Fibroblast of lung (primary cell): ENCODE results near the gene RAPGEF6. TPM values are rescaled to one million over a fixed set of nuclear protein-coding genes. Genes with fewer than 3 reads are reported as not detected.

Experiments used
- DNase-seq, 2 donors: peaks; one replicate each; pipeline versions ENCODE4 v3.0.0 to v3.0.0-alpha.2; 2010; ENCODE audit warnings: low read depth in 2 of 2
- H2AFZ ChIP-seq: 2 replicates; pipeline ENCODE4 v1.5.1; 2012; ENCODE audit warnings: low read length, control low read depth, inconsistent platforms
- H3K27ac ChIP-seq: 2 replicates; pipeline ENCODE4 v1.5.1; 2011; ENCODE audit warnings: low read length, control low read depth; ENCODE audit not compliant: insufficient read depth
- H3K27me3 ChIP-seq: 2 replicates; pipeline ENCODE4 v1.5.1; 2011; ENCODE audit warnings: mild to moderate bottlenecking, low read length; ENCODE audit not compliant: control insufficient read depth, insufficient read depth
- H3K36me3 ChIP-seq: 2 replicates; pipeline ENCODE4 v1.5.1; 2011; ENCODE audit warnings: low read length; ENCODE audit not compliant: control insufficient read depth, insufficient read depth
- H3K4me1 ChIP-seq: 2 replicates; pipeline ENCODE4 v1.5.1; 2011; ENCODE audit warnings: low read length; ENCODE audit not compliant: control insufficient read depth, insufficient read depth; ENCODE audit errors: extremely low read depth
- H3K4me2 ChIP-seq: 2 replicates; pipeline ENCODE4 v1.5.1; 2011; ENCODE audit warnings: low read length, control low read depth; ENCODE audit not compliant: insufficient read depth; ENCODE audit errors: extremely low read depth
- H3K4me3 ChIP-seq, 4 experiments: fragments of 200-600 bp in 1 of 4; sonication (generic) in 1 of 4; replicated peaks in 1 of 4; 2 replicates each; pipeline ENCODE4 v1.5.1; 2011 to 2016; ENCODE audit warnings: low read length in 4 of 4, low read depth in 3 of 4, mild to moderate bottlenecking in 3 of 4, control low read depth in 2 of 4, inconsistent platforms in 1 of 4, mixed read lengths in 1 of 4; ENCODE audit not compliant: insufficient read depth in 1 of 4; ENCODE audit errors: control extremely low read depth in 1 of 4
- H3K79me2 ChIP-seq: 2 replicates; pipeline ENCODE4 v1.5.1; 2012; ENCODE audit warnings: mild to moderate bottlenecking, low read length, inconsistent platforms; ENCODE audit not compliant: control insufficient read depth, insufficient read depth
- H3K9ac ChIP-seq: 2 replicates; pipeline ENCODE4 v1.5.1; 2011; ENCODE audit warnings: mild to moderate bottlenecking, low read length, control low read depth; ENCODE audit not compliant: insufficient read depth
- H3K9me3 ChIP-seq: 2 replicates; pipeline ENCODE4 v1.5.1; 2012; ENCODE audit warnings: low read depth, low read length; ENCODE audit not compliant: control insufficient read depth, insufficient read depth
- H4K20me1 ChIP-seq: 2 replicates; pipeline ENCODE4 v1.5.1; 2011; ENCODE audit warnings: low read length; ENCODE audit not compliant: control insufficient read depth, insufficient read depth; ENCODE audit errors: extremely low read depth
- CTCF ChIP-seq, 2 donors: IDR thresholded peaks in 1 of 2; conservative IDR thresholded peaks in 1 of 2; 1 replicate in 1 of 2; 2 replicates in 1 of 2; pipeline ENCODE4 v1.5.1; 2011 to 2012; ENCODE audit warnings: low read length in 2 of 2, control low read depth in 1 of 2, inconsistent platforms in 1 of 2, low read depth in 1 of 2, mild to moderate bottlenecking in 1 of 2
- EZH2 ChIP-seq: IDR thresholded peaks from 2 replicates; pipeline ENCODE4 v1.5.1; 2012; ENCODE audit warnings: low read length, control low read depth, mild to moderate bottlenecking; ENCODE audit errors: missing control alignments
- polyA plus RNA-seq, 2 donors: library from polyadenylated mRNA; depleted of rRNA in 1 of 2; stranded (reverse) in 1 of 2; unstranded in 1 of 2; fragments of >200 nt; gene quantifications; 2 replicates each; pipeline ENCODE4 v1.2.1, GENCODE V29; 2011 to 2012; ENCODE audit warnings: missing spikeins in 1 of 2
- total RNA-seq: library from RNA; depleted of rRNA; stranded (reverse); fragments of >200 nt; gene quantifications from 2 replicates; pipeline ENCODE4 v1.2.1, GENCODE V29; 2014

Gene RAPGEF6
- total and polyA plus RNA-seq, 2 donors (not counting 1 experiment from before 2014, with no cell fraction given), result 10.2 to 35.7 TPM

- Histone ChIP-seq H3K4me3 (no peak overlapping the region), H3K27ac (no peak overlapping the region), H3K79me2 (no peaks in the 10 kb centered on the region), H3K36me3 (peaks cover 5% of the 10 kb centered on the region), H3K4me2 (no peak overlapping the region), H3K4me1 (no peaks in the 10 kb centered on the region), H3K9ac (no peak overlapping the region), H3K27me3 (no peaks in the 10 kb centered on the region), H2AFZ (no peak overlapping the region), H4K20me1 (no peaks in the 10 kb centered on the region), H3K9me3 (no peaks in the 10 kb centered on the region)
- TF ChIP-seq CTCF (conservative IDR thresholded peaks at IDR 0.05 in 1 of 2, IDR thresholded peaks at IDR 0.05 in 1 of 2; ENCODE audit: low read depth in 1 of 2, low read length in 2 of 2) (no peak), EZH2 (no peak)
- DNase-seq, result no peak
These were observed 242.4 kb downstream of the RAPGEF6 start for GRCh38 chr5:131392466-131393095.

GRCh38 chr5:131389869-131390265 lies 245.2 kb downstream of the RAPGEF6 start:
- H3K36me3 ChIP-seq, result peaks cover 2% of the 10 kb centered on the region
- H3K9ac ChIP-seq, result no peak overlapping the region
- H3K4me2 ChIP-seq, result no peak overlapping the region
- no peaks in the 10 kb centered on the region for H4K20me1 ChIP-seq
- H2AFZ ChIP-seq, result no peak overlapping the region
- no peaks in the 10 kb centered on the region for H3K9me3 ChIP-seq
- no peak overlapping the region for H3K4me3 ChIP-seq
- DNase-seq, result no peak
- H3K79me2 ChIP-seq, result no peaks in the 10 kb centered on the region
- no peaks in the 10 kb centered on the region for H3K27me3 ChIP-seq
- no peak overlapping the region for H3K27ac ChIP-seq
- no peaks in the 10 kb centered on the region for H3K4me1 ChIP-seq
- TF ChIP-seq EZH2, result no peak
- no peak for TF ChIP-seq CTCF (conservative IDR thresholded peaks at IDR 0.05 in 1 of 2, IDR thresholded peaks at IDR 0.05 in 1 of 2; ENCODE audit: low read depth in 1 of 2, low read length in 2 of 2)

- Histone ChIP-seq H3K4me3 (no peak overlapping the region), H3K9ac (no peak overlapping the region)
These were observed 245.7 kb downstream of the RAPGEF6 start for GRCh38 chr5:131389096-131389868.

More at GRCh38 chr5:131389096-131389868, 245.7 kb downstream of the RAPGEF6 start:
- Histone ChIP-seq H3K4me2 (no peak overlapping the region), H3K27ac (no peak overlapping the region), H3K36me3 (peaks cover 2% of the 10 kb centered on the region), H3K4me1 (no peaks in the 10 kb centered on the region), H3K79me2 (no peaks in the 10 kb centered on the region), H3K9me3 (no peaks in the 10 kb centered on the region), H3K27me3 (no peaks in the 10 kb centered on the region), H2AFZ (no peak overlapping the region), H4K20me1 (no peaks in the 10 kb centered on the region)
- no peak for DNase-seq
- no peak for TF ChIP-seq CTCF (conservative IDR thresholded peaks at IDR 0.05 in 1 of 2, IDR thresholded peaks at IDR 0.05 in 1 of 2; ENCODE audit: low read depth in 1 of 2, low read length in 2 of 2)
